Right lobe of liver (tissue), 6 donors: ENCODE results near the gene MTUS2. TPM values are rescaled to one million over a fixed set of nuclear protein-coding genes. Genes with fewer than 3 reads are reported as not detected.

Experiments
- ATAC-seq, 4 donors: fragments of 200-7000 bp; cut with Tn5 transposase; one replicate each; pipeline ENCODE4 v1.9.1; 2020; ENCODE audit warnings: mild to moderate bottlenecking in 4 of 4, moderate library complexity in 4 of 4
- DNase-seq, 3 donors: peaks; one replicate each; pipeline ENCODE4 v3.0.0-alpha.2; 2020
- H3K27ac ChIP-seq, 3 donors: fragments of 200-600 bp; one replicate each; pipeline ENCODE4 v1.8.0; 2022
- H3K27me3 ChIP-seq, 2 donors: fragments of 200-600 bp; one replicate each; pipeline ENCODE4 v1.8.0; 2022
- H3K36me3 ChIP-seq, 4 donors: fragments of 200-600 bp; sonication (generic) in 1 of 4; one replicate each; pipeline versions ENCODE4 v1.5.1 to v1.8.0; 2017 to 2022; ENCODE audit warnings: control low read depth in 1 of 4
- H3K4me1 ChIP-seq, 4 donors: fragments of 200-600 bp; sonication (generic) in 1 of 4; one replicate each; pipeline versions ENCODE4 v1.5.1 to v1.8.0; 2017 to 2022; ENCODE audit warnings: control low read depth in 1 of 4
- H3K4me3 ChIP-seq, 3 donors: fragments of 200-600 bp; one replicate each; pipeline ENCODE4 v1.8.0; 2022
- H3K9me3 ChIP-seq, 4 donors: fragments of 200-600 bp; sonication (generic) in 1 of 4; one replicate each; pipeline versions ENCODE4 v1.5.1 to v1.8.0; 2017 to 2022; ENCODE audit warnings: control low read depth in 1 of 4
- POLR2A ChIP-seq: fragments of 450-650 bp; IDR thresholded peaks from one replicate; pipeline ENCODE4 v1.6.1; 2017; ENCODE audit warnings: antibody characterized with exemption, mild to moderate bottlenecking
- WGBS: methylation state at CpG from one replicate; pipeline ENCODE4 v1.1.6; 2018; ENCODE audit warnings: low coverage, low lambda C conversion rate; ENCODE audit not compliant: insufficient coverage; ENCODE audit errors: missing lambda C conversion rate; 5-methylcytosine and 5-hydroxymethylcytosine counted together
- intact Hi-C, 2 donors: fragments of 100-400 bp; cut with DNase I; formaldehyde crosslinking; loops; one replicate each; pipeline versions ENCODE4 v1.11.2 to v1.14.1; 2022
- total RNA-seq, 6 experiments: library from RNA; depleted of rRNA in 2 of 6; stranded (reverse); fragments of >200 nt in 2 of 6; fragmentation: NEBNext Ultra II Directional in 3 of 6; extraction: Animal tissue kit (Norgen Biotek cat#: 25700) in 3 of 6; gene quantifications; one replicate each; pipeline versions ENCODE4 v1.1.0 to v1.2.4, GENCODE V29; 2016 to 2023
- TF ChIP-seq, protein P1 (sequence below), 4 donors: fragments of 200-600 bp in 3 of 4; fragments of 450-650 bp in 1 of 4; IDR thresholded peaks; one replicate each; pipeline versions ENCODE4 v1.5.1 to v1.8.0; 2016 to 2022; ENCODE audit warnings: antibody characterized with exemption in 4 of 4, mild to moderate bottlenecking in 2 of 4
- donor health status: DM: no; HTN: yes; CAD: no.
- donor health status: DM: no; HTN: no; CAD: no.
- donor health status: DM: no; HTN: no; CAD: no.
- donor health status: DM: no; HTN: yes; CAD: no.
- donor health status: DM: no; HTN: yes; CAD: no.

Gene MTUS2
- total RNA-seq, 6 experiments from 2014 or later = 0.15 to 2.2 (median 0.98) TPM

DNA sequence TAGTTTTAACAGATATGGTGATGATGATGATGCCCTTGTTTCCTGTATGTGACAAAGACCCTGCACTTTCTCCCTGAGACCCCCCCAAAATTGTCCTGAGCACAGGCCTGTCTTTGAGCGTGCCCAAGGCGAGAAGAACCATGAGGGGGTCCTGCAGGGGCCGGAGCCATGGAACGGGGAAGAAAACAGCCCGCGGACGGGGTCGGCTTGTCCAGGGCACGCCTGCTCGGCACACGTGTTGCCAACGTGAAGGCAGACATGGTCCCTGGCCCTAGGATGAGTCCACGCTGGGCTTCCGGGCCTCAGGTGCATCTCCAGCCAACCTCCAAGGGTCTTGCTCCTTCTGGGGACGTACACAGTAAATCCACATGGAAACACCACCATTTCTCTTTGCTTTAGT lies 684.6 kb downstream of the MTUS2 start:
- TF ChIP-seq POLR2A = no peak
- TF ChIP-seq, protein P1, sequence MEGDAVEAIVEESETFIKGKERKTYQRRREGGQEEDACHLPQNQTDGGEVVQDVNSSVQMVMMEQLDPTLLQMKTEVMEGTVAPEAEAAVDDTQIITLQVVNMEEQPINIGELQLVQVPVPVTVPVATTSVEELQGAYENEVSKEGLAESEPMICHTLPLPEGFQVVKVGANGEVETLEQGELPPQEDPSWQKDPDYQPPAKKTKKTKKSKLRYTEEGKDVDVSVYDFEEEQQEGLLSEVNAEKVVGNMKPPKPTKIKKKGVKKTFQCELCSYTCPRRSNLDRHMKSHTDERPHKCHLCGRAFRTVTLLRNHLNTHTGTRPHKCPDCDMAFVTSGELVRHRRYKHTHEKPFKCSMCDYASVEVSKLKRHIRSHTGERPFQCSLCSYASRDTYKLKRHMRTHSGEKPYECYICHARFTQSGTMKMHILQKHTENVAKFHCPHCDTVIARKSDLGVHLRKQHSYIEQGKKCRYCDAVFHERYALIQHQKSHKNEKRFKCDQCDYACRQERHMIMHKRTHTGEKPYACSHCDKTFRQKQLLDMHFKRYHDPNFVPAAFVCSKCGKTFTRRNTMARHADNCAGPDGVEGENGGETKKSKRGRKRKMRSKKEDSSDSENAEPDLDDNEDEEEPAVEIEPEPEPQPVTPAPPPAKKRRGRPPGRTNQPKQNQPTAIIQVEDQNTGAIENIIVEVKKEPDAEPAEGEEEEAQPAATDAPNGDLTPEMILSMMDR (IDR thresholded peaks at IDR 0.05) = no peak
- 73% methylated on average over 3 of the region's 15 CpGs for WGBS
- no peak overlapping the region for H3K4me3 ChIP-seq
- no peak for ATAC-seq
- intact Hi-C loops = loop anchor here (5.0 to 10.0 kb wide), 3 partner anchors 210 to 613 kb away; no protein-coding TSS in a partner anchor
- no peaks in the 10 kb centered on the region for H3K9me3 ChIP-seq
- H3K4me1 ChIP-seq = no peaks in the 10 kb centered on the region
- DNase-seq = no peak
- no peak overlapping the region for H3K27ac ChIP-seq
- H3K27me3 ChIP-seq = no peaks in the 10 kb centered on the region
- H3K36me3 ChIP-seq = no peaks in the 10 kb centered on the region

DNA sequence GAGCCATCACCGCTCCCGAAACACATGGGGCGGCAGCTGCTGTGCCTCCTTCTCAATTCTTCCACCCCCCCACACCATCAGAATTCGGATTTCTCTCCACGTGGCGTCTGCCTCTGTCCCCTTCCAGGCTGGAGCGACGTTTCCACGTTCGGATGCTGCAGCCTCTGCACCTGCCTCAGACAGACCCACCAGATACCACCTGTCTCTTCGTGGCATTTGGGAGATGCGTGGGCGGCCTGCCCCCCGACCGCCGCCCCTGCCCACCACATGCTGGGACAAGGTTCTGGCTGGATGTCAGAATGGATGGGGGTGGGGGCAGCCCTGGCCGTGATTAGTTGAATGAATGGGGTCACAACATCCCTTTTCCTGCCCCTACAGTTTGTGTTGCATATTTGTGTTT lies 685.4 kb downstream of the MTUS2 start:
- intact Hi-C loops = loop anchor here (5.0 to 10.0 kb wide), 3 partner anchors 209 to 612 kb away; no protein-coding TSS in a partner anchor
- ATAC-seq = no peak
- no peaks in the 10 kb centered on the region for H3K9me3 ChIP-seq
- WGBS = 65% methylated on average over 6 of the region's 17 CpGs
- TF ChIP-seq, protein P1 (IDR thresholded peaks at IDR 0.05) = no peak
- no peak for TF ChIP-seq POLR2A
- no peaks in the 10 kb centered on the region for H3K36me3 ChIP-seq
- no peak for DNase-seq
- H3K4me1 ChIP-seq = no peaks in the 10 kb centered on the region
- H3K4me3 ChIP-seq = no peak overlapping the region
- H3K27me3 ChIP-seq = no peaks in the 10 kb centered on the region
- H3K27ac ChIP-seq = no peak overlapping the region

DNA sequence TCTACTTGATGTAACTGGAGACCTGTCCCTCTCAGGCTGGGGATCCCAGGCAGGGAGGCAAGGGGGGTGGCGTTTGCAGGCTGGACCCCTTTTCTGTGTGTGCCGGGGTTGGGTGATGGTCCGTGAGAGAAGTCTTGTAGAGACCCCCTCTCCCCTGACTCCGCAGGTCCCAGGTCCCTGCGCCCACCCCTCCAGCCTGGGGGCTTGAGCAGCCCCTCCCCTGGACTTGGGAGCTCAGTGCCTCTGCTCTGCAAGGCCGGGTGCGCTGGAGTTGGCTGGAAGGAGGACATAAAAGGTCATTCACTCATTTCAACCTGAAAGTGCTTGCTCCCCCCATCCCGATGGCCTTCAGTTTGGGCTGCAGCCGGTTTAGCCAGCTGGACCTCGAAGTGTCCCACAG lies 685.8 kb downstream of the MTUS2 start:
- intact Hi-C loops = loop anchor here (5.0 to 10.0 kb wide), 3 partner anchors 209 to 611 kb away; no protein-coding TSS in a partner anchor
- WGBS = no CpG with 5 or more reads among the region's 10 CpGs
- H3K36me3 ChIP-seq = no peaks in the 10 kb centered on the region
- H3K27me3 ChIP-seq = no peaks in the 10 kb centered on the region
- no peak overlapping the region for H3K4me3 ChIP-seq
- ATAC-seq = no peak
- H3K4me1 ChIP-seq = no peaks in the 10 kb centered on the region
- no peaks in the 10 kb centered on the region for H3K9me3 ChIP-seq
- H3K27ac ChIP-seq = no peak overlapping the region
- DNase-seq = no peak
- TF ChIP-seq, protein P1 (IDR thresholded peaks at IDR 0.05) = no peak
- TF ChIP-seq POLR2A = no peak

GRCh38 chr13:29507356-29507755 lies 687.2 kb downstream of the MTUS2 start:
- no peak for DNase-seq
- 72% methylated on average over 6 of the region's 14 CpGs for WGBS
- intact Hi-C loops = loop anchor here (5.0 to 10.0 kb wide), 3 partner anchors 207 to 610 kb away; no protein-coding TSS in a partner anchor

More at GRCh38 chr13:29507356-29507755, 687.2 kb downstream of the MTUS2 start:
- Histone ChIP-seq H3K27me3 (no peaks in the 10 kb centered on the region), H3K9me3 (no peaks in the 10 kb centered on the region), H3K36me3 (no peaks in the 10 kb centered on the region), H3K27ac (no peak overlapping the region), H3K4me3 (no peak overlapping the region), H3K4me1 (no peaks in the 10 kb centered on the region)
- TF ChIP-seq POLR2A = no peak
- TF ChIP-seq, protein P1 (IDR thresholded peaks at IDR 0.05) = no peak
- ATAC-seq = no peak
